Neural progenitor cell (in vitro differentiated cells): Measurements from ENCODE around the gene TTLL5.

Experiments
- CTCF ChIP-seq: fragments of 200-600 bp; sonication (generic); IDR thresholded peaks from 2 replicates; pipeline ENCODE4 v1.5.1; 2017; ENCODE audit warnings: antibody characterized with exemption, mild to moderate bottlenecking
- EZH2 ChIP-seq: fragments of 200-600 bp; sonication (generic); IDR thresholded peaks from 2 replicates; pipeline ENCODE4 v1.6.1; 2017; ENCODE audit warnings: antibody characterized with exemption, mild to moderate bottlenecking, moderate library complexity

DNA sequence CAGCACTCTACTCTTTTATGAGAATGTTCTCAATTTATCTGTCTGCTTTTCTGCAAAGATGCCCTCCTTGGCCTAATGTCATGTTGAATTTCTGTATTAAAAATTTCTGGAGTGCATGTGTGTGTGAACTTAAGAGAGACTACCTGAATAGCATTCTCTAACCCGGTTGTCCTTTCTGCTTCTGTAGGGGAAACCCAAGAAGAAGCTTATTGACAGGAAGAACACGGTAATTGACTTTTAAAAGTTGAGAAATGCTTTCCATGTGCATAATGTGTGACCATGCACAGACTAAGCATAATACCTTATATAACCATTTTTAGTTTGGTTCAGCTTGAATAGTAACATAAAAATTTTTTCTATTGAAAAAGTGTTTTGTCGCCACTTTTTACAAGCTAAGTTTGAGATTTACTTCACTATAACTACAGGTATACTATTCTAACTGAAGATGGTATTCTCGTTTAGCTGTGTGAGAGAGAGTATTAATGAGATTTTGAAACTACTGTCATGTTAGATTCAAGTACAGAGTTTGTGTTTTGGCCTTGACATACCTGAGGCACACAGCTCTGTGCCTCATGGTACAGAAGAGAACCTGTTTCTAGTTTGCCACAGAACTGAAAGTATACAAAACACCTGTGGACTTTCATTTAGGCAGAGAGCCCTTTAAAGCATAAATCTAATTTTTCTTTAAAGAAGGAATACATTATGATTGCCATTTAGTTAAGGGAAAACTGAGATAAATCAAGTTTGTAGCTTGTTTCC lies 96.8 kb downstream of the TTLL5 start:
- no peak for TF ChIP-seq CTCF
- TF ChIP-seq EZH2: no peak
